ENCODE results near the gene CPEB1. TPM values are rescaled to one million over a fixed set of nuclear protein-coding genes. Genes with fewer than 3 reads are reported as not detected.

CPEB1 gene
- total and polyA plus RNA-seq, 2 of the 13 experiments (the other 11 are each of a cell fraction or from before 2014, with no cell fraction given) = 0.03 to 0.07 TPM

- Histone ChIP-seq H2AFZ (ENCODE audit: low read length) (no peak overlapping the region), H3K4me3 (replicated peaks in 1 of 3; ENCODE audit: insufficient read depth in 1 of 3, low read depth in 2 of 3, low read length in 3 of 3) (no peak overlapping the region), H4K20me1 (ENCODE audit: insufficient read depth, low read length) (no peaks in the 10 kb centered on the region), H3K79me2 (ENCODE audit: insufficient read depth, low read length) (no peaks in the 10 kb centered on the region), H3K27me3 (ENCODE audit: control insufficient read depth in 1 of 2, insufficient read depth in 2 of 2, low read length in 2 of 2) (peaks cover 0 to 1% of the 10 kb centered on the region in 2 experiments; a peak in 4 of 5 replicates), H3K27ac (ENCODE audit: extremely low read length, insufficient read depth, low read length) (no peak overlapping the region), H3K9ac (ENCODE audit: insufficient read depth, low read depth, low read length) (no peak overlapping the region), H3K36me3 (replicated peaks in 1 of 2; ENCODE audit: control insufficient read depth in 1 of 2, insufficient read depth in 2 of 2, low read length in 2 of 2) (no peaks in the 10 kb centered on the region), H3K9me3 (ENCODE audit: low read length) (no peaks in the 10 kb centered on the region), H3K4me1 (ENCODE audit: insufficient read depth, low read length) (no peaks in the 10 kb centered on the region), H3K4me2 (ENCODE audit: low read depth, low read length) (no peak overlapping the region)
- TF ChIP-seq, protein P1, sequence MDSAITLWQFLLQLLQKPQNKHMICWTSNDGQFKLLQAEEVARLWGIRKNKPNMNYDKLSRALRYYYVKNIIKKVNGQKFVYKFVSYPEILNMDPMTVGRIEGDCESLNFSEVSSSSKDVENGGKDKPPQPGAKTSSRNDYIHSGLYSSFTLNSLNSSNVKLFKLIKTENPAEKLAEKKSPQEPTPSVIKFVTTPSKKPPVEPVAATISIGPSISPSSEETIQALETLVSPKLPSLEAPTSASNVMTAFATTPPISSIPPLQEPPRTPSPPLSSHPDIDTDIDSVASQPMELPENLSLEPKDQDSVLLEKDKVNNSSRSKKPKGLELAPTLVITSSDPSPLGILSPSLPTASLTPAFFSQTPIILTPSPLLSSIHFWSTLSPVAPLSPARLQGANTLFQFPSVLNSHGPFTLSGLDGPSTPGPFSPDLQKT (CRISPR knock-in tag; IDR thresholded peaks at IDR 0.05; ENCODE audit: borderline replicate concordance) = no peak
- TF ChIP-seq ZNF12 (CRISPR knock-in tag; IDR thresholded peaks at IDR 0.05) (no peak), HMG20B (CRISPR knock-in tag; conservative IDR thresholded peaks at IDR 0.05) (no peak), EP300 (IDR thresholded peaks at IDR 0.05; ENCODE audit: low read depth in 2 of 2, low read length in 2 of 2) (no peak), EP300 (CRISPR knock-in tag; IDR thresholded peaks at IDR 0.05; ENCODE audit: borderline replicate concordance) (no peak), ERF (CRISPR knock-in tag; IDR thresholded peaks at IDR 0.05) (no peak), MTA1 (CRISPR knock-in tag; IDR thresholded peaks at IDR 0.05; ENCODE audit: borderline replicate concordance) (no peak), MTF1 (CRISPR knock-in tag; IDR thresholded peaks at IDR 0.05) (no peak)
- TF ChIP-seq, protein P2, sequence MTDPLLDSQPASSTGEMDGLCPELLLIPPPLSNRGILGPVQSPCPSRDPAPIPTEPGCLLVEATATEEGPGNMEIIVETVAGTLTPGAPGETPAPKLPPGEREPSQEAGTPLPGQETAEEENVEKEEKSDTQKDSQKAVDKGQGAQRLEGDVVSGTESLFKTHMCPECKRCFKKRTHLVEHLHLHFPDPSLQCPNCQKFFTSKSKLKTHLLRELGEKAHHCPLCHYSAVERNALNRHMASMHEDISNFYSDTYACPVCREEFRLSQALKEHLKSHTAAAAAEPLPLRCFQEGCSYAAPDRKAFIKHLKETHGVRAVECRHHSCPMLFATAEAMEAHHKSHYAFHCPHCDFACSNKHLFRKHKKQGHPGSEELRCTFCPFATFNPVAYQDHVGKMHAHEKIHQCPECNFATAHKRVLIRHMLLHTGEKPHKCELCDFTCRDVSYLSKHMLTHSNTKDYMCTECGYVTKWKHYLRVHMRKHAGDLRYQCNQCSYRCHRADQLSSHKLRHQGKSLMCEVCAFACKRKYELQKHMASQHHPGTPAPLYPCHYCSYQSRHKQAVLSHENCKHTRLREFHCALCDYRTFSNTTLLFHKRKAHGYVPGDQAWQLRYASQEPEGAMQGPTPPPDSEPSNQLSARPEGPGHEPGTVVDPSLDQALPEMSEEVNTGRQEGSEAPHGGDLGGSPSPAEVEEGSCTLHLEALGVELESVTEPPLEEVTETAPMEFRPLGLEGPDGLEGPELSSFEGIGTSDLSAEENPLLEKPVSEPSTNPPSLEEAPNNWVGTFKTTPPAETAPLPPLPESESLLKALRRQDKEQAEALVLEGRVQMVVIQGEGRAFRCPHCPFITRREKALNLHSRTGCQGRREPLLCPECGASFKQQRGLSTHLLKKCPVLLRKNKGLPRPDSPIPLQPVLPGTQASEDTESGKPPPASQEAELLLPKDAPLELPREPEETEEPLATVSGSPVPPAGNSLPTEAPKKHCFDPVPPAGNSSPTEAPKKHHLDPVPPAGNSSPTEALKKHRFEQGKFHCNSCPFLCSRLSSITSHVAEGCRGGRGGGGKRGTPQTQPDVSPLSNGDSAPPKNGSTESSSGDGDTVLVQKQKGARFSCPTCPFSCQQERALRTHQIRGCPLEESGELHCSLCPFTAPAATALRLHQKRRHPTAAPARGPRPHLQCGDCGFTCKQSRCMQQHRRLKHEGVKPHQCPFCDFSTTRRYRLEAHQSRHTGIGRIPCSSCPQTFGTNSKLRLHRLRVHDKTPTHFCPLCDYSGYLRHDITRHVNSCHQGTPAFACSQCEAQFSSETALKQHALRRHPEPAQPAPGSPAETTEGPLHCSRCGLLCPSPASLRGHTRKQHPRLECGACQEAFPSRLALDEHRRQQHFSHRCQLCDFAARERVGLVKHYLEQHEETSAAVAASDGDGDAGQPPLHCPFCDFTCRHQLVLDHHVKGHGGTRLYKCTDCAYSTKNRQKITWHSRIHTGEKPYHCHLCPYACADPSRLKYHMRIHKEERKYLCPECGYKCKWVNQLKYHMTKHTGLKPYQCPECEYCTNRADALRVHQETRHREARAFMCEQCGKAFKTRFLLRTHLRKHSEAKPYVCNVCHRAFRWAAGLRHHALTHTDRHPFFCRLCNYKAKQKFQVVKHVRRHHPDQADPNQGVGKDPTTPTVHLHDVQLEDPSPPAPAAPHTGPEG (CRISPR knock-in tag; IDR thresholded peaks at IDR 0.05) = no peak
- FAIRE-seq = no peak
- in situ Hi-C loops (cut with HindIII; ENCODE audit: extremely low pct_ligation_motif_present, low pct_unique_long_range_greater_than_20kb) (no loop called here), intact Hi-C loops (cut with micrococcal nuclease; ENCODE audit: unreplicated experiment) (no loop called here)
- WGBS (ENCODE audit: low lambda C conversion rate) = 38% methylated on average over 5 of the region's 5 CpGs
- no peak for DNase-seq (ENCODE audit: low spot score)
- ChIA-PET CTCF (ENCODE audit: low intra/inter-chr PET ratio, low total read pairs) (no interaction called here), POLR2A (no interaction called here)
- no TSS peak for BruUV-seq (replicated peaks)
- no peak for ATAC-seq
Observed at GRCh38 chr15:82551646-82552247, 95.4 kb downstream of the CPEB1 start.

All from HepG2 (cell line).